ENCODE results near the gene TTC28.
A peak's percentile ranks its signal among the peaks of the same experiment; 100 is the strongest.

Gene TTC28

DNA sequence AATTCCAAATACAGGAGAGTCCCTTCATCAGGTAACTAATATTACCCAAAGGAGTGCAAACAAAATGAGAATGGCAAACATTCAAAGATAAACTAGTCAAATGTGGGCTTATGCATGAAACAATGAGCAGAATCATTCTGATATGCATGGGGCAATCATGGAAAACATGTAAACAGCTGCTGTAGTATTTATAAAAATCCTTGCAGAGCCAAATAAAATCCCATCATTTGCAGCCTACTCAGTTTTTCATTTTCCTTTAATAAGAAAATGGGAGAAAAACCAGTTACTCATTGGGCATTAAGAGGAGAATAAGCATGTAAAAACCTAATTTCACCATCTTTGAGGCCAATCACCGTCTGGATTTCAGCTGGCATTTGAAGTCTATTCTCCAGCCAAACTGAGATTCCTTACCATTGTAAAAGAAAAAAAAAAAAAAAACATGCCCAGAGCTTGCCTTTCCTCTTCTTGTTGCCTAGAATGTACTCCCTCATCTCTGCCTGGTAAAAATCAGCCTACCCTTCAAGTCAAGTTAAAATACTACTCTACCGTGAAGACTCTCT is 249.1 kb downstream of the TTC28 start:
- Histone ChIP-seq H2BK5ac (ENCODE audit: low read depth, low read length, poor library complexity, severe bottlenecking) (no peak overlapping the region), H2AFZ (ENCODE audit: low read depth, low read length) (no peak overlapping the region), H3K14ac (ENCODE audit: low read length in 2 of 2) (no peak overlapping the region), H3K27me3 (ENCODE audit: control insufficient read depth in 1 of 2, insufficient read depth in 1 of 2, low read length in 2 of 2) (no peaks in the 10 kb centered on the region), H3K4me3 (ENCODE audit: insufficient read depth in 1 of 2, low read depth in 1 of 2, low read length in 2 of 2) (no peak overlapping the region), H3K27ac (ENCODE audit: low read length, poor library complexity, severe bottlenecking) (no peak overlapping the region), H2BK120ac (ENCODE audit: low read depth, low read length) (no peak overlapping the region), H3K23ac (ENCODE audit: low read length in 2 of 2) (no peak overlapping the region), H3K9ac (ENCODE audit: low read length) (no peak overlapping the region), H4K91ac (ENCODE audit: low read length) (no peak overlapping the region), H2AK5ac (ENCODE audit: low read length, severe bottlenecking) (no peak overlapping the region), H3K4me2 (ENCODE audit: low read length, poor library complexity, severe bottlenecking) (no peak overlapping the region), H3K18ac (ENCODE audit: low read depth in 1 of 2, low read length in 2 of 2) (no peak overlapping the region), H4K8ac (ENCODE audit: low read length) (no peak overlapping the region), H3K36me3 (ENCODE audit: control insufficient read depth in 1 of 2, insufficient read depth in 2 of 2, low read depth in 1 of 2, low read length in 2 of 2) (no peaks in the 10 kb centered on the region), H2BK12ac (ENCODE audit: low read length in 2 of 2) (no peak overlapping the region), H3K79me1 (replicated peaks; ENCODE audit: low read length, poor library complexity, severe bottlenecking) (peaks cover 13% of the 10 kb centered on the region), H2BK15ac (ENCODE audit: low read depth, poor library complexity, severe bottlenecking) (no peak overlapping the region), H3K9me3 (ENCODE audit: control insufficient read depth, low read length) (no peaks in the 10 kb centered on the region), H3K4ac (ENCODE audit: low read depth in 1 of 2, low read length in 2 of 2) (no peak overlapping the region), H3K4me1 (ENCODE audit: control insufficient read depth, insufficient read depth, low read depth, low read length) (no peaks in the 10 kb centered on the region)
- WGBS, result 91% methylated on average over 2 of the region's 2 CpGs
- no peak for DNase-seq

DNA sequence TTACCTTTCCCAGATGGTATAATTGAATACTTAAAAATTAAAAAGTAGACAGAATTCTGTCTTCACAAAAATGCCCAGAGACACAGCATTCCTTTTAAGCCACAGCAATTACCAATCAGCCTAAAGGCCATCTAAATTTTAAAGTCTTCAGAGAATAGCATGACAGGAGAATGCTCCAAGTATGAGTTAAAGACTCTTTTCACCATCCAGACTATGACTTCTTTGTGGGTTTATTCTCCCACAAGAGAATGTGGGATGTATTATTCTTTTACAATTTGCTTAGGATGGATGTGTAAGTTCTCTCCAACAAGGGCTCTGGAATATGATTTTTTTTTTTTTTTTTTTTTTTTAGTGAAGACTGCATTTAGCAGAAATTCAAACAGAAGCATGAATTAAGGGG is 249.9 kb downstream of the TTC28 start:
- no peak overlapping the region for H4K91ac ChIP-seq (ENCODE audit: low read length)

DNA sequence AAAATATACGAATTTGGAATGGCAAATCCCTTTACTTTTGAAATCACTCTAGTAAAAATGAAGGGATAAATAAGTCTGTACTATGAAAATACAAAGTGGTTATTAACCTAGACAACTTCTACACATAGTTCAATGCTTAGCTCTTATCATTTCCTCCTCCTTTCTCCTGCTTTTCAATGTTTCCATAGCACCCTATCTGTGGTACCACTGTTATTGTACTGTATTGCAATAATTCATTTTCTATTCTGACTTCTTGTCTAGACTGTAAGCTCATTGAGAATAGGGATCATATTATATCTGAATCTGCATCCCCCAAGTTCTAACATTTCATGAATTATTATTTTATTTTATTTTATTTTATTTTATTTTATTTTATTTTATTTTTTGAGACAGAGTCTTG is 251.4 kb downstream of the TTC28 start:
- DNase-seq, result no peak

More for the DNA sequence above, 249.9 kb downstream of the TTC28 start:
- Histone ChIP-seq H3K27me3 (ENCODE audit: control insufficient read depth in 1 of 2, insufficient read depth in 1 of 2, low read length in 2 of 2) (no peaks in the 10 kb centered on the region), H3K23ac (ENCODE audit: low read length in 2 of 2) (no peak overlapping the region), H3K27ac (ENCODE audit: low read length, poor library complexity, severe bottlenecking) (no peak overlapping the region), H3K4me3 (ENCODE audit: insufficient read depth in 1 of 2, low read depth in 1 of 2, low read length in 2 of 2) (no peak overlapping the region), H2AFZ (ENCODE audit: low read depth, low read length) (no peak overlapping the region), H2BK15ac (ENCODE audit: low read depth, poor library complexity, severe bottlenecking) (no peak overlapping the region), H3K4me1 (ENCODE audit: control insufficient read depth, insufficient read depth, low read depth, low read length) (no peaks in the 10 kb centered on the region), H3K9ac (ENCODE audit: low read length) (no peak overlapping the region), H3K79me1 (replicated peaks; ENCODE audit: low read length, poor library complexity, severe bottlenecking) (peaks cover 14% of the 10 kb centered on the region), H2AK5ac (ENCODE audit: low read length, severe bottlenecking) (no peak overlapping the region), H2BK120ac (ENCODE audit: low read depth, low read length) (no peak overlapping the region), H2BK5ac (ENCODE audit: low read depth, low read length, poor library complexity, severe bottlenecking) (no peak overlapping the region), H3K36me3 (ENCODE audit: control insufficient read depth in 1 of 2, insufficient read depth in 2 of 2, low read depth in 1 of 2, low read length in 2 of 2) (no peaks in the 10 kb centered on the region), H3K4ac (ENCODE audit: low read depth in 1 of 2, low read length in 2 of 2) (no peak overlapping the region), H3K4me2 (ENCODE audit: low read length, poor library complexity, severe bottlenecking) (no peak overlapping the region), H3K9me3 (ENCODE audit: control insufficient read depth, low read length) (no peaks in the 10 kb centered on the region), H3K18ac (ENCODE audit: low read depth in 1 of 2, low read length in 2 of 2) (no peak overlapping the region), H4K8ac (ENCODE audit: low read length) (no peak overlapping the region), H3K14ac (ENCODE audit: low read length in 2 of 2) (no peak overlapping the region), H2BK12ac (ENCODE audit: low read length in 2 of 2) (no peak overlapping the region)
- DNase-seq, result no peak

DNA sequence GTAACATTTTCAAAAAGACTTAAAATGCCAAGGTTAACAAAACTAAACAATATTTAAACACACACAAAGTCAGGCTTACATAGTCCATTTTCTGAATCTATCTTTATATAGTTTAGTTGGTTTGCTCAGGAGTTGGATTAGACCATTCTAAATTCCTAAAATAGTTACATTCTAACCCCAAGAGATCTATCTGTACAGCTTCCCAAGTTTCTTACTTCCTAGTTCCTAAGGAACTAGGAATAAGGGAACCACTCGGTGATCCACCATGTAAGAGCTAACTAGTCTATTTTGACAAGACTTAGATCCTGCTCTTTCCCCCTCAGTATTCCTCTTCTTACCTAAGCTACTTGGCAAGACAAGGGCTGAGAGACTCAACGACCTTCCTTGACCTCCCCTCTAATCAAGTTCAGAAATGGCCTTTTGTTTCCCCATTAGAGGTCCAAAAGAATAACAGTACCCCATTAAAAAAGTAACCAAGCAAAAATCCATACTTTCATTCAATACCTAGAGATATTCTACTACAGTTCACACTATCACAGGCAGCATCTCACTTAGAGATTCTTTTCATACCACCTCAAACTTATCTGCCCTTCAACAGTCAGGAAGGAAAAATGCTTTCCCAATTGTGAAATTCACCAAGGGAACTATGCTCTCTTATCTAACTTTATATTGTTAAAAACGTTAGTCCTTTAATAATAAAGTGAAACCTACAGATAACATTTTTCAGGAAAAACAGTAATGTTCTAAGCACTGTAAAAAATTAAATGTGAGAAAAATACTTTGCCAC is 253.1 kb downstream of the TTC28 start:
- DNase-seq, result no peak
- peaks cover 10% of the 10 kb centered on the region for H3K79me1 ChIP-seq (replicated peaks; ENCODE audit: low read length, poor library complexity, severe bottlenecking)
- no peak overlapping the region for H3K18ac ChIP-seq (ENCODE audit: low read depth in 1 of 2, low read length in 2 of 2)
- H2BK12ac ChIP-seq (ENCODE audit: low read length in 2 of 2), result no peak overlapping the region
- H3K36me3 ChIP-seq (ENCODE audit: control insufficient read depth in 1 of 2, insufficient read depth in 2 of 2, low read depth in 1 of 2, low read length in 2 of 2), result no peaks in the 10 kb centered on the region
- no peaks in the 10 kb centered on the region for H3K4me1 ChIP-seq (ENCODE audit: control insufficient read depth, insufficient read depth, low read depth, low read length)
- H3K14ac ChIP-seq (ENCODE audit: low read length in 2 of 2), result no peak overlapping the region
- no peak overlapping the region for H3K9ac ChIP-seq (ENCODE audit: low read length)
- H3K23ac ChIP-seq (ENCODE audit: low read length in 2 of 2), result no peak overlapping the region
- 79% methylated on average over 2 of the region's 3 CpGs for WGBS
- no peak overlapping the region for H2BK15ac ChIP-seq (ENCODE audit: low read depth, poor library complexity, severe bottlenecking)
- no peak overlapping the region for H3K4me2 ChIP-seq (ENCODE audit: low read length, poor library complexity, severe bottlenecking)
- H3K27ac ChIP-seq (ENCODE audit: low read length, poor library complexity, severe bottlenecking), result no peak overlapping the region
- no peaks in the 10 kb centered on the region for H3K27me3 ChIP-seq (ENCODE audit: control insufficient read depth in 1 of 2, insufficient read depth in 1 of 2, low read length in 2 of 2)
- H2AK5ac ChIP-seq (ENCODE audit: low read length, severe bottlenecking), result no peak overlapping the region
- no peak overlapping the region for H3K4ac ChIP-seq (ENCODE audit: low read depth in 1 of 2, low read length in 2 of 2)
- no peaks in the 10 kb centered on the region for H3K9me3 ChIP-seq (ENCODE audit: control insufficient read depth, low read length)
- no peak overlapping the region for H4K91ac ChIP-seq (ENCODE audit: low read length)
- H2BK5ac ChIP-seq (ENCODE audit: low read depth, low read length, poor library complexity, severe bottlenecking), result no peak overlapping the region
- H3K4me3 ChIP-seq (ENCODE audit: insufficient read depth in 1 of 2, low read depth in 1 of 2, low read length in 2 of 2), result peak overlapping the region in 1 of 2 experiments; percentile 49
- no peak overlapping the region for H4K8ac ChIP-seq (ENCODE audit: low read length)
- no peak overlapping the region for H2BK120ac ChIP-seq (ENCODE audit: low read depth, low read length)
- H2AFZ ChIP-seq (ENCODE audit: low read depth, low read length), result no peak overlapping the region

More for the DNA sequence above, 251.4 kb downstream of the TTC28 start:
- H3K14ac ChIP-seq (ENCODE audit: low read length in 2 of 2), result no peak overlapping the region
- H4K8ac ChIP-seq (ENCODE audit: low read length), result no peak overlapping the region
- H3K27me3 ChIP-seq (ENCODE audit: control insufficient read depth in 1 of 2, insufficient read depth in 1 of 2, low read length in 2 of 2), result no peaks in the 10 kb centered on the region
- H3K27ac ChIP-seq (ENCODE audit: low read length, poor library complexity, severe bottlenecking), result no peak overlapping the region
- H3K4me3 ChIP-seq (ENCODE audit: insufficient read depth in 1 of 2, low read depth in 1 of 2, low read length in 2 of 2), result no peak overlapping the region
- H3K4ac ChIP-seq (ENCODE audit: low read depth in 1 of 2, low read length in 2 of 2), result no peak overlapping the region
- H2BK120ac ChIP-seq (ENCODE audit: low read depth, low read length), result no peak overlapping the region
- no peak overlapping the region for H2BK15ac ChIP-seq (ENCODE audit: low read depth, poor library complexity, severe bottlenecking)
- H3K4me1 ChIP-seq (ENCODE audit: control insufficient read depth, insufficient read depth, low read depth, low read length), result no peaks in the 10 kb centered on the region
- no peak overlapping the region for H2AK5ac ChIP-seq (ENCODE audit: low read length, severe bottlenecking)
- no peak overlapping the region for H2BK5ac ChIP-seq (ENCODE audit: low read depth, low read length, poor library complexity, severe bottlenecking)
- H2AFZ ChIP-seq (ENCODE audit: low read depth, low read length), result no peak overlapping the region
- H3K9ac ChIP-seq (ENCODE audit: low read length), result no peak overlapping the region
- no peak overlapping the region for H2BK12ac ChIP-seq (ENCODE audit: low read length in 2 of 2)
- H3K4me2 ChIP-seq (ENCODE audit: low read length, poor library complexity, severe bottlenecking), result no peak overlapping the region
- H3K23ac ChIP-seq (ENCODE audit: low read length in 2 of 2), result no peak overlapping the region
- WGBS, result no CpG with 5 or more reads among the region's 1 CpG
- H3K79me1 ChIP-seq (replicated peaks; ENCODE audit: low read length, poor library complexity, severe bottlenecking), result peaks cover 13% of the 10 kb centered on the region
- H3K18ac ChIP-seq (ENCODE audit: low read depth in 1 of 2, low read length in 2 of 2), result no peak overlapping the region
- no peak overlapping the region for H4K91ac ChIP-seq (ENCODE audit: low read length)
- no peaks in the 10 kb centered on the region for H3K9me3 ChIP-seq (ENCODE audit: control insufficient read depth, low read length)
- no peaks in the 10 kb centered on the region for H3K36me3 ChIP-seq (ENCODE audit: control insufficient read depth in 1 of 2, insufficient read depth in 2 of 2, low read depth in 1 of 2, low read length in 2 of 2)
